ENCODE measurements around the gene DVL3. TPM values are rescaled to one million over a fixed set of nuclear protein-coding genes. Genes with fewer than 3 reads are reported as not detected.

DVL3 gene
- total RNA-seq, 4 donors from 2014 or later, result 28.9 to 45.2 (median 34.4) TPM

DNA sequence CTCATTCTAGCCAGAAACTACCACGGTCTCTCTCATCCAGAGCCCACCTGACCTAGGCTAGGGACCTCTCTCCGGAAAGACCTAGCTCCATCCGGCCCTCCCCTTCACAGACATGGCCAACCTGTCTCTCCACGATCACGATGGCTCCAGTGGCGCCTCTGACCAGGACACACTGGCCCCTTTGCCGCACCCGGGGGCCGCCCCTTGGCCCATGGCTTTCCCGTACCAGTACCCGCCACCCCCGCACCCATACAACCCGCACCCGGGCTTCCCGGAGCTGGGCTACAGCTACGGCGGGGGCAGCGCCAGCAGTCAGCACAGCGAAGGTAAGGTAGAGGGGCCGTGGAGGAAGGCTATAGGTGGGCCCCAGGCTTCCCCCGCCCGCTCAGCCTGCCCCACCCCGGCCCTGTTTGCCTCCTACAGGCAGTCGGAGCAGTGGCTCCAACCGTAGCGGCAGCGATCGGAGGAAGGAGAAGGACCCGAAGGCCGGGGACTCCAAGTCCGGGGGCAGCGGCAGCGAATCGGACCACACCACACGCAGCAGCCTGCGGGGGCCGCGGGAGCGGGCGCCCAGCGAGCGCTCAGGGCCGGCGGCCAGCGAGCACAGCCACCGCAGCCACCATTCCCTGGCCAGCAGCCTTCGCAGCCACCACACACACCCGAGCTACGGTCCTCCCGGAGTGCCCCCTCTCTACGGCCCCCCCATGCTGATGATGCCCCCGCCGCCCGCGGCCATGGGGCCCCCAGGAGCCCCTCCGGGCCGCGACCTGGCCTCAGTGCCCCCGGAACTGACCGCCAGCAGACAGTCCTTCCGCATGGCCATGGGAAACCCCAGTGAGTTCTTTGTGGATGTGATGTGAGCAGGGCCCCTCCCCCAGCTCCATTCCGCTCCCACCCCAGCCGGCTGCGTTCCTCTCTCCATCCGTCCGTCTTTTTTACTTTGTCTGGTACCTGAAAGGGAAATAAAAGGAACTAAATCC, 15.0 kb downstream of the DVL3 start:
- Histone ChIP-seq H3K27ac (no peak overlapping the region), H3K9me3 (no peaks in the 10 kb centered on the region), H3K4me1 (peaks cover 15 to 39% (median 23%) of the 10 kb centered on the region in 3 donors), H3K27me3 (no peaks in the 10 kb centered on the region), H3K36me3 (peaks cover 27 to 69% (median 28%) of the 10 kb centered on the region in 3 donors), H3K4me3 (no peak overlapping the region)
- no peak for TF ChIP-seq POLR2A (IDR thresholded peaks at IDR 0.05)
- TF ChIP-seq, protein P1, sequence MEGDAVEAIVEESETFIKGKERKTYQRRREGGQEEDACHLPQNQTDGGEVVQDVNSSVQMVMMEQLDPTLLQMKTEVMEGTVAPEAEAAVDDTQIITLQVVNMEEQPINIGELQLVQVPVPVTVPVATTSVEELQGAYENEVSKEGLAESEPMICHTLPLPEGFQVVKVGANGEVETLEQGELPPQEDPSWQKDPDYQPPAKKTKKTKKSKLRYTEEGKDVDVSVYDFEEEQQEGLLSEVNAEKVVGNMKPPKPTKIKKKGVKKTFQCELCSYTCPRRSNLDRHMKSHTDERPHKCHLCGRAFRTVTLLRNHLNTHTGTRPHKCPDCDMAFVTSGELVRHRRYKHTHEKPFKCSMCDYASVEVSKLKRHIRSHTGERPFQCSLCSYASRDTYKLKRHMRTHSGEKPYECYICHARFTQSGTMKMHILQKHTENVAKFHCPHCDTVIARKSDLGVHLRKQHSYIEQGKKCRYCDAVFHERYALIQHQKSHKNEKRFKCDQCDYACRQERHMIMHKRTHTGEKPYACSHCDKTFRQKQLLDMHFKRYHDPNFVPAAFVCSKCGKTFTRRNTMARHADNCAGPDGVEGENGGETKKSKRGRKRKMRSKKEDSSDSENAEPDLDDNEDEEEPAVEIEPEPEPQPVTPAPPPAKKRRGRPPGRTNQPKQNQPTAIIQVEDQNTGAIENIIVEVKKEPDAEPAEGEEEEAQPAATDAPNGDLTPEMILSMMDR (IDR thresholded peaks at IDR 0.05), result no peak
- WGBS, 2 donors, result 83 to 91% methylated on average over 6 to 30 of the region's 66 CpGs
- no peak for DNase-seq
- intact Hi-C loops (cut with DNase I), result no loop called here

DNA sequence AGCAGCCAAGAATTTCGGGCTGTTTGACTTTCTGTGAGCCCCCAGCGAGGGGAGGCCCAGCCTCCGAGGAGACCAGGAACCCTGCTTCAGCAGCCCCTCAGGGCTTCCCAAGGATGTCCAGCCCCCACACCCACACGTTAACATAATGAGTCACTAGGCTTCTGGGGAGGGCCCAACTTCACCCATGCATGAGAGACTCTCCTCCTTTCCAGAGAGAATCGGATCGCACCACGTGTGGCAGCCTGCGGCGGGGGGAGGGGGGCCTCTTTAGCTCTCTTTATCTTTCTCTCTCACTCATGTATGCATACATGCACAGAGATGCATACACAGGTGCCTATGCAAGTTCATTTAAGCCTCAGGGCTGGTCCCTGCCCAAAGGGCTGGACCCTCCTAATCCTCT, 16.4 kb downstream of the DVL3 start:
- peaks cover 27 to 53% (median 35%) of the 10 kb centered on the region in 3 donors for H3K4me1 ChIP-seq
- TF ChIP-seq POLR2A (IDR thresholded peaks at IDR 0.05), result no peak
- TF ChIP-seq, protein P1 (IDR thresholded peaks at IDR 0.05), result no peak
- no peak for DNase-seq
- H3K9me3 ChIP-seq, result no peaks in the 10 kb centered on the region
- H3K27me3 ChIP-seq, result no peaks in the 10 kb centered on the region
- no peak overlapping the region for H3K4me3 ChIP-seq
- H3K27ac ChIP-seq, result peak overlapping the region; percentile 6 to 98 (median 24)
- intact Hi-C loops (cut with DNase I), result no loop called here
- peaks cover 13 to 55% (median 16%) of the 10 kb centered on the region in 3 donors for H3K36me3 ChIP-seq
- 28 to 31% methylated on average over 8 to 9 of the region's 9 CpGs for WGBS, 2 donors

DNA sequence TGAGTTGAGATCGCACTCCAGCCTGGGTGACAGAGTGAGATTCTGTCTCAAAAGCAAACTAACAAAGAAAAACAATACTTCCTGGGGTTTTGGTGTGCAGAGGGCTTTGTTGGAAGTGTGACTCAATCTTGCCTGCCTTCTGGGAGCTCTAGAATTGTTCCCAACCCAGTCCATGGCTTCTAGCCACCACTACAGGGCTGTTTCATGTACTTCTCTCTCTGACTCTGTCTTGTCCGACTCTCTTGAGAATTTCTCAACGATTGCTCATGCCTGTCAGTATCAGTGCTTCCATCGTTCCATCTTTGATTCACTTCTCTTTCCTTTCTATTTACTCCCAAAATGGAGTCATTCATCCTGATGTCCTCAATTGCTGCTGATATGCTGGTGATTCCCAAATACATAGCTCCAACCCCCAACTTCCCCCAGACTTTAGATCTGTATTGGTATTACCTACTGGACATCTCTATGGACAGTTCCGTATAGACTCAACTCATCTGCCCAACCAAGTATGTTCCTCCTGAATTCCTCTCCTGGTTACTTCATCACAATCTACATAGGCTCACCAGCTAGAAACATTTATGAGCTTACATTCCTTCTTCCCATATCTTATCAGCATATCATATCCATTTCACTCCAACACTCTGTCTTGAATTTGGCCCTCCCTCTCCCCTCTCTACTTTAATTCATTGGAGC, 17.6 kb downstream of the DVL3 start:
- intact Hi-C loops (cut with DNase I), result no loop called here
- Histone ChIP-seq H3K27me3 (no peaks in the 10 kb centered on the region), H3K9me3 (no peaks in the 10 kb centered on the region), H3K4me3 (no peak overlapping the region), H3K36me3 (peaks cover 9 to 54% (median 21%) of the 10 kb centered on the region in 3 donors), H3K4me1 (peaks cover 40 to 65% (median 47%) of the 10 kb centered on the region in 3 donors), H3K27ac (peak overlapping the region; percentile 13 to 98 (median 43))
- TF ChIP-seq POLR2A (IDR thresholded peaks at IDR 0.05), result no peak
- TF ChIP-seq, protein P1 (IDR thresholded peaks at IDR 0.05), result no peak
- no peak for DNase-seq
- 45 to 71% methylated on average over 5 of the region's 5 CpGs for WGBS, 2 donors

DNA sequence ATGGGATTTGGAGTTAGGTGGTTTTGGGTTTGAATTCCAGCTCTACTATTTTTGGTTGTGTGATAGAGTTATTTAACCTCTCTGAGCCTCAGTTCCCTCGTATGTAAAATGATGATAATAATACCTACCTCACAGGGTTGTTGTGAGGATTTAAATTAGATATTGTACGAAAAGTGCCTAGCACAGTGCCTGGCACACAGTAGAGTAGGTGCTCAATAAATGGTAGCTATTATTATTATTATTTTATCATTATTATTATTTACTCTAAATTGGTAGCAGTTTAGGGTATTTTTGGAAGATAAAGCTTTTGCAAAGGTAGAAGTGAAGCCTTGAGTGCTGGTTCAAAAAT, 18.2 kb downstream of the DVL3 start:
- intact Hi-C loops (cut with DNase I), result no loop called here
- DNase-seq, result no peak
- H3K36me3 ChIP-seq, result peaks cover 13 to 54% (median 26%) of the 10 kb centered on the region in 3 donors
- TF ChIP-seq, protein P1 (IDR thresholded peaks at IDR 0.05), result no peak
- no peak for TF ChIP-seq POLR2A (IDR thresholded peaks at IDR 0.05)
- WGBS, 2 donors, result 85 to 89% methylated on average over 2 of the region's 2 CpGs
- no peaks in the 10 kb centered on the region for H3K27me3 ChIP-seq
- H3K27ac ChIP-seq, result peak overlapping the region; percentile 51 to 98 (median 81)
- H3K4me3 ChIP-seq, result no peak overlapping the region
- peaks cover 45 to 70% (median 53%) of the 10 kb centered on the region in 3 donors for H3K4me1 ChIP-seq
- H3K9me3 ChIP-seq, result no peaks in the 10 kb centered on the region

DNA sequence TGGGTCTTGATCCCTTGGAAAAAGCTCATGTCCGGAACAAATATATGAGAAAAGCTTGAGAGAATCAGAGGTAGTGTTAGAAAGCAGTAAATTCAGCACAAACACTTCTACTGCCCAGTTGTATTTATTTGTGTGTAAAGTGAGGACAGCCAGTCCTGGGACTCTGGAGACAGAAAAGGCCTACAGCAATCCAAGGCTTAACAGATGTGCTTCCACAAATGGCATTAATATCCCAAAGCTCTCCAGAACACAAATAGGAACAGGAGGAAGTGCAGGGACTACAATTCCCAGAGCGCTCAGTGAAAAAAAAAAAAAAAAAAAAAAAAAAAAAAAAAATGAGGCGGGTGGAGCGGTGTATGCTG, 19.1 kb downstream of the DVL3 start:
- no peak for DNase-seq
- Histone ChIP-seq H3K36me3 (peaks cover 22 to 54% (median 35%) of the 10 kb centered on the region in 3 donors), H3K27me3 (no peaks in the 10 kb centered on the region), H3K4me3 (peak overlapping the region in 1 of 4 donors; percentile 97), H3K27ac (peak overlapping the region; percentile 51 to 98 (median 81)), H3K9me3 (no peaks in the 10 kb centered on the region), H3K4me1 (peaks cover 48 to 77% (median 59%) of the 10 kb centered on the region in 3 donors)
- TF ChIP-seq, protein P1 (IDR thresholded peaks at IDR 0.05), result no peak
- TF ChIP-seq POLR2A (IDR thresholded peaks at IDR 0.05), result no peak
- WGBS, 2 donors, result 17 to 22% methylated on average over 3 to 4 of the region's 4 CpGs
- intact Hi-C loops (cut with DNase I), result no loop called here

Data from esophagus squamous epithelium (tissue), 5 donors.